Body of pancreas (tissue), 4 donors: ENCODE measurements around the gene SLN.

Experiments
- CTCF ChIP-seq, 7 experiments: fragments of 450-650 bp in 4 of 7; fragments of 200-600 bp in 3 of 7; sonication (generic) in 3 of 7; IDR thresholded peaks; one replicate each; pipeline ENCODE4 v1.5.1; 2016 to 2019; ENCODE audit warnings: antibody characterized with exemption in 7 of 7
- POLR2A ChIP-seq, 3 donors: fragments of 450-650 bp; IDR thresholded peaks; one replicate each; pipeline ENCODE4 v1.6.1; 2016; ENCODE audit warnings: antibody characterized with exemption in 3 of 3, mild to moderate bottlenecking in 2 of 3

- TF ChIP-seq CTCF (IDR thresholded peaks at IDR 0.05) (no peak), POLR2A (IDR thresholded peaks at IDR 0.05) (no peak)
Measured at GRCh38 chr11:107682171-107682570, 29.7 kb downstream of the SLN start.
